K562 (cell line): ENCODE measurements around the gene RAMACL. TPM values are rescaled to one million over a fixed set of nuclear protein-coding genes. Genes with fewer than 3 reads are reported as not detected.

ENCODE experiments used
- ATAC-seq: fragments of 200-7000 bp; cut with Tn5 transposase; 3 replicates; pipeline ENCODE4 v1.9.1; 2020; ENCODE audit warnings: moderate library complexity
- BruUV-seq: library from RNA; stranded (reverse); fragments of 400-500 nt; replicated peaks from 2 replicates; lab custom pipeline; 2021; lab: Mats Ljungman, UMichigan
- CTCF ChIA-PET: fragments of 300-600 bp; formaldehyde crosslinking; extraction: SDS; loops from one replicate; lab custom pipeline; 2021; ENCODE audit warnings: low intra/inter-chr PET ratio; lab: Yijun Ruan, JAX
- POLR2A ChIA-PET: fragments of 300-600, 350-650 bp; sonication (Branson Sonifier 250); formaldehyde crosslinking; extraction: SDS; loops from one replicate; lab custom pipeline; 2021; ENCODE audit warnings: antibody characterized with exemption, inconsistent platforms; lab: Yijun Ruan, JAX
- DNase-seq, 4 experiments: peaks; one replicate each; pipeline versions ENCODE4 v3.0.0 to v3.0.0-alpha.2; 2011 to 2018; ENCODE audit warnings: low spot score in 3 of 4, mixed read lengths in 3 of 4; ENCODE audit errors: extremely low read depth in 1 of 4
- FAIRE-seq: peaks from 2 replicates; lab custom pipeline; 2011; peaks lifted over from hg19 to GRCh38; lab: Jason Lieb, UNC
- H2AFZ ChIP-seq: 2 replicates; pipeline ENCODE4 v1.6.0; 2011; ENCODE audit warnings: low read depth, low read length, control low read depth, inconsistent platforms
- H3K27ac ChIP-seq: fragments of 200-600 bp; 3 replicates; pipeline ENCODE4 v1.8.0; 2011; ENCODE audit warnings: low read depth, mild to moderate bottlenecking, control low read depth, inconsistent platforms, low read length, moderate library complexity, mixed read lengths; ENCODE audit errors: extremely low read depth
- H3K27me3 ChIP-seq, 2 experiments: fragments of 300-600 bp in 1 of 2; 2 replicates in 1 of 2; 3 replicates in 1 of 2; pipeline versions ENCODE4 v1.6.0 to v1.8.0; 2011; ENCODE audit warnings: inconsistent platforms in 2 of 2, low read length in 2 of 2, mild to moderate bottlenecking in 1 of 2, mixed read lengths in 1 of 2, moderate library complexity in 1 of 2; ENCODE audit not compliant: control insufficient read depth in 2 of 2, insufficient read depth in 2 of 2
- H3K36me3 ChIP-seq: fragments of 300-600 bp; 3 replicates; pipeline ENCODE4 v1.8.0; 2011; ENCODE audit warnings: mild to moderate bottlenecking, low read length, inconsistent platforms; ENCODE audit not compliant: control insufficient read depth, insufficient read depth
- H3K4me1 ChIP-seq, 2 experiments: fragments of 200-600 bp in 1 of 2; replicated peaks in 1 of 2; 2 replicates in 1 of 2; 3 replicates in 1 of 2; pipeline versions ENCODE4 v1.5.1 to v1.8.0; 2011; ENCODE audit warnings: inconsistent platforms in 2 of 2, low read length in 2 of 2, mild to moderate bottlenecking in 1 of 2, mixed read lengths in 1 of 2, moderate library complexity in 1 of 2; ENCODE audit not compliant: control insufficient read depth in 2 of 2, insufficient read depth in 2 of 2
- H3K4me2 ChIP-seq: 2 replicates; pipeline ENCODE4 v1.6.1; 2011; ENCODE audit warnings: low read length, control low read depth, inconsistent platforms, mixed read lengths; ENCODE audit not compliant: insufficient read depth
- H3K4me3 ChIP-seq: fragments of 200-600 bp; sonication (generic), shearing (Covaris generic); 2 replicates; pipeline ENCODE4 v1.5.1; 2016; ENCODE audit warnings: control low read depth, inconsistent platforms
- H3K79me2 ChIP-seq: fragments of 200-600 bp; 3 replicates; pipeline ENCODE4 v1.8.0; 2011; ENCODE audit warnings: low read length, inconsistent platforms; ENCODE audit not compliant: control insufficient read depth, insufficient read depth
- H3K9ac ChIP-seq, 2 experiments: 2 replicates each; pipeline versions ENCODE4 v1.6.0 to v1.6.1; 2011; ENCODE audit warnings: low read depth in 2 of 2, low read length in 2 of 2, control low read depth in 1 of 2, inconsistent platforms in 1 of 2, mild to moderate bottlenecking in 1 of 2, mixed read lengths in 1 of 2; ENCODE audit not compliant: insufficient read depth in 1 of 2
- H3K9me1 ChIP-seq: one replicate; pipeline ENCODE4 v1.6.0; 2011; ENCODE audit warnings: inconsistent platforms, mild to moderate bottlenecking, low read length, moderate library complexity; ENCODE audit not compliant: control insufficient read depth, insufficient read depth
- H3K9me3 ChIP-seq: replicated peaks from 2 replicates; pipeline ENCODE4 v1.5.1; 2011; ENCODE audit warnings: low read depth, low read length, inconsistent platforms; ENCODE audit not compliant: control insufficient read depth, insufficient read depth
- H4K20me1 ChIP-seq: replicated peaks from 2 replicates; pipeline ENCODE4 v1.6.1; 2011; ENCODE audit warnings: low read length, inconsistent platforms, mixed read lengths; ENCODE audit not compliant: control insufficient read depth, insufficient read depth
- BCL6 ChIP-seq: fragments of 250-450 bp; sonication (Bioruptor Pico); IDR thresholded peaks from 2 replicates; pipeline ENCODE4 v1.4.0; 2020
- BDP1 ChIP-seq: IDR thresholded peaks from 3 replicates; pipeline ENCODE4 v1.6.1; 2011; ENCODE audit not compliant: insufficient read length, insufficient read depth
- CC2D1A ChIP-seq: fragments of 450-650 bp; IDR thresholded peaks from 2 replicates; pipeline ENCODE4 v1.6.1; 2017; ENCODE audit warnings: mild to moderate bottlenecking
- ESRRB ChIP-seq: fragments of 250-450 bp; sonication (Bioruptor Pico); IDR thresholded peaks from 2 replicates; pipeline ENCODE4 v1.5.0; 2020; ENCODE audit warnings: mild to moderate bottlenecking, moderate library complexity, borderline replicate concordance
- MAFF ChIP-seq: IDR thresholded peaks from 2 replicates; pipeline ENCODE4 v1.6.1; 2012; ENCODE audit warnings: low read length, improper control_type of control experiment
- PRPF4 ChIP-seq: fragments of 200-400 bp; formaldehyde crosslinking; IDR thresholded peaks from one replicate; pipeline ENCODE4 v1.6.1; 2017; ENCODE audit warnings: low read length, low read depth, mild to moderate bottlenecking; ENCODE audit not compliant: insufficient read depth, poor library complexity, severe bottlenecking
- PYGO2 ChIP-seq: fragments of 450-650 bp; IDR thresholded peaks from 2 replicates; pipeline ENCODE4 v1.6.1; 2016; ENCODE audit warnings: mild to moderate bottlenecking, missing genetic modification characterization, moderate library complexity, missing compliant biosample characterization
- RFX1 ChIP-seq: fragments of 450-650 bp; IDR thresholded peaks from 2 replicates; pipeline ENCODE4 v1.6.1; 2016; ENCODE audit warnings: mild to moderate bottlenecking, moderate library complexity
- ZC3H11A ChIP-seq: IDR thresholded peaks from 2 replicates; pipeline ENCODE4 v1.6.1; 2012; ENCODE audit warnings: low read depth, low read length, improper control_type of control experiment
- ZNF41 ChIP-seq: fragments of 250-450 bp; sonication (Bioruptor Pico); conservative IDR thresholded peaks from 2 replicates; pipeline ENCODE4 v1.4.0; 2020; ENCODE audit warnings: mild to moderate bottlenecking
- ZNF79 ChIP-seq: fragments of 250-450 bp; sonication (Bioruptor Pico); IDR thresholded peaks from 2 replicates; pipeline ENCODE4 v1.4.0; 2020; ENCODE audit warnings: low read depth, mild to moderate bottlenecking, moderate library complexity
- WGBS: fragments of 100-300 bp; shearing (Covaris generic); methylation state at CpG from one replicate; pipeline ENCODE4 v1.1.6; 2016; ENCODE audit warnings: low coverage, mixed read lengths; ENCODE audit not compliant: insufficient coverage; ENCODE audit errors: missing lambda C conversion rate; 5-methylcytosine and 5-hydroxymethylcytosine counted together
- in situ Hi-C: fragments of 300-500 bp; cut with MboI; formaldehyde crosslinking; loops from 4 replicates; pipeline ENCODE4 v1.15.0; 2018; ENCODE audit warnings: inconsistent platforms, mixed read lengths
- intact Hi-C: fragments of 100-400 bp; cut with micrococcal nuclease; formaldehyde crosslinking; loops from 2 replicates; pipeline ENCODE4 v1.14.2; 2022
- polyA plus RNA-seq, 8 experiments: library from polyadenylated mRNA; depleted of rRNA in 4 of 8; stranded (reverse) in 5 of 8; unstranded in 3 of 8; fragments of >200 nt; fragmentation: Nextera tagmentation in 2 of 8; fragmentation: Illumina TruSeq in 1 of 8; extraction: Ambion mirVana in 2 of 8; extraction: Trizol in 1 of 8; gene quantifications; 2 replicates each; pipeline versions ENCODE4 v1.2.1 to v1.2.3, GENCODE V29; 2011 to 2014; ENCODE audit warnings: inconsistent platforms in 1 of 8, missing spikeins in 1 of 8
- total RNA-seq, 7 experiments: library from RNA; depleted of rRNA in 6 of 7; stranded (reverse); fragments of >200 nt in 6 of 7; fragmentation: Illumina TruSeq in 2 of 7; extraction: Trizol in 2 of 7; gene quantifications; 2 replicates each; pipeline versions ENCODE4 v1.2.1 to v1.2.3, GENCODE V29; 2011 to 2021; ENCODE audit warnings: low replicate concordance in 1 of 7
- TF ChIP-seq, protein P1 (sequence below): fragments of 250-450 bp; sonication (Bioruptor Pico); IDR thresholded peaks from 2 replicates; pipeline ENCODE4 v1.4.0; 2020

RAMACL gene
- total and polyA plus RNA-seq, 9 of the 15 experiments (the other 6 are each of a cell fraction or from before 2014, with no cell fraction given) = 0.11 to 1.7 (median 0.41) TPM; not detected in 1

DNA sequence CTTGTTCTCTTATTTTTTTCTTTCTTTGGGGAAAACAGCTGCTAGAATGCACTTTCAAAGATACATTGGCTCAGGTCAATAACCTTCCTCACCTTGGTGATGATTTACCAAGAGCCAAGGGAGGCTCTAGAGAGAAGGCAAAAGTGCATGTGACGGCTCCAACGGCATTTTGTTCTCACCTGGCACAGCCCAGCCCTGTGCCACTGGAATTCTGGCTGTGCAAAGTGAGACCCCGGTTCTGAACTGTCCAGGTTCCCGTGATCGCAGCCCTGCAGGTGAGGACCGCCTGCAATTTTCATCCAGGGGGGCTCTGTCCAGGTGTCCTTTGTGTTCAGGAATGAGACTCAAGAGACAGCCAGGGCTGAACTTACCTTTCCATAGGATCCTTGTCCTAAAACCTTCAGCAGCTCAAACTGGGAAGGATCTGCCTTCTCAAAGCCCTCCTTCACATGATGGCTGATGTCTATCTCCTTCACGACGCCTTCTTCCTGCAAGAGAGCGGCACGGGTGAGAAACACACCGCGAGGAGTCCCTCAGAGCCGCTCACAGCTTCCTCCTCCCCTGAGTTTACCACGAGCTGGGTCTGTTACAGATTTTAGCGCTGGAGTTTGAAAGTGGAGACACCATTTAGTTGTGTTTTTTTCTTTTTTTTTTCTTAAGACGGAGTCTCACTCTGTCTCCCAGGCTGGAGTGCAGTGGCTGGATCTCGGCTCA is 48.0 kb downstream of the RAMACL start:
- no peak overlapping the region for H3K4me2 ChIP-seq
- H3K9me3 ChIP-seq = no peaks in the 10 kb centered on the region
- no peaks in the 10 kb centered on the region for H3K36me3 ChIP-seq
- no peak overlapping the region for H3K9ac ChIP-seq
- DNase-seq = no peak
- H3K4me1 ChIP-seq = no peaks in the 10 kb centered on the region; a peak in 1 of 5 replicates
- WGBS = 1% methylated on average over 16 of the region's 17 CpGs
- CTCF ChIA-PET = no interaction called here
- H4K20me1 ChIP-seq = no peaks in the 10 kb centered on the region
- H2AFZ ChIP-seq = no peak overlapping the region
- intact Hi-C loops (no loop called here), in situ Hi-C loops (no loop called here)
- H3K27ac ChIP-seq = no peak overlapping the region
- no peak for FAIRE-seq
- H3K9me1 ChIP-seq = no peaks in the 10 kb centered on the region
- H3K79me2 ChIP-seq = no peaks in the 10 kb centered on the region
- no peak for ATAC-seq
- peaks cover 39 to 63% of the 10 kb centered on the region in 2 experiments; a peak in 4 of 5 replicates for H3K27me3 ChIP-seq
- H3K4me3 ChIP-seq = no peak overlapping the region
- TF ChIP-seq RFX1 (no peak), BDP1 (no peak), MAFF (no peak), ZNF41 (CRISPR knock-in tag) (no peak), ZC3H11A (no peak), CC2D1A (no peak), ESRRB (CRISPR knock-in tag) (no peak), BCL6 (CRISPR knock-in tag) (no peak), PRPF4 (no peak), PYGO2 (tag) (no peak), ZNF79 (no peak)
- TF ChIP-seq, protein P1, sequence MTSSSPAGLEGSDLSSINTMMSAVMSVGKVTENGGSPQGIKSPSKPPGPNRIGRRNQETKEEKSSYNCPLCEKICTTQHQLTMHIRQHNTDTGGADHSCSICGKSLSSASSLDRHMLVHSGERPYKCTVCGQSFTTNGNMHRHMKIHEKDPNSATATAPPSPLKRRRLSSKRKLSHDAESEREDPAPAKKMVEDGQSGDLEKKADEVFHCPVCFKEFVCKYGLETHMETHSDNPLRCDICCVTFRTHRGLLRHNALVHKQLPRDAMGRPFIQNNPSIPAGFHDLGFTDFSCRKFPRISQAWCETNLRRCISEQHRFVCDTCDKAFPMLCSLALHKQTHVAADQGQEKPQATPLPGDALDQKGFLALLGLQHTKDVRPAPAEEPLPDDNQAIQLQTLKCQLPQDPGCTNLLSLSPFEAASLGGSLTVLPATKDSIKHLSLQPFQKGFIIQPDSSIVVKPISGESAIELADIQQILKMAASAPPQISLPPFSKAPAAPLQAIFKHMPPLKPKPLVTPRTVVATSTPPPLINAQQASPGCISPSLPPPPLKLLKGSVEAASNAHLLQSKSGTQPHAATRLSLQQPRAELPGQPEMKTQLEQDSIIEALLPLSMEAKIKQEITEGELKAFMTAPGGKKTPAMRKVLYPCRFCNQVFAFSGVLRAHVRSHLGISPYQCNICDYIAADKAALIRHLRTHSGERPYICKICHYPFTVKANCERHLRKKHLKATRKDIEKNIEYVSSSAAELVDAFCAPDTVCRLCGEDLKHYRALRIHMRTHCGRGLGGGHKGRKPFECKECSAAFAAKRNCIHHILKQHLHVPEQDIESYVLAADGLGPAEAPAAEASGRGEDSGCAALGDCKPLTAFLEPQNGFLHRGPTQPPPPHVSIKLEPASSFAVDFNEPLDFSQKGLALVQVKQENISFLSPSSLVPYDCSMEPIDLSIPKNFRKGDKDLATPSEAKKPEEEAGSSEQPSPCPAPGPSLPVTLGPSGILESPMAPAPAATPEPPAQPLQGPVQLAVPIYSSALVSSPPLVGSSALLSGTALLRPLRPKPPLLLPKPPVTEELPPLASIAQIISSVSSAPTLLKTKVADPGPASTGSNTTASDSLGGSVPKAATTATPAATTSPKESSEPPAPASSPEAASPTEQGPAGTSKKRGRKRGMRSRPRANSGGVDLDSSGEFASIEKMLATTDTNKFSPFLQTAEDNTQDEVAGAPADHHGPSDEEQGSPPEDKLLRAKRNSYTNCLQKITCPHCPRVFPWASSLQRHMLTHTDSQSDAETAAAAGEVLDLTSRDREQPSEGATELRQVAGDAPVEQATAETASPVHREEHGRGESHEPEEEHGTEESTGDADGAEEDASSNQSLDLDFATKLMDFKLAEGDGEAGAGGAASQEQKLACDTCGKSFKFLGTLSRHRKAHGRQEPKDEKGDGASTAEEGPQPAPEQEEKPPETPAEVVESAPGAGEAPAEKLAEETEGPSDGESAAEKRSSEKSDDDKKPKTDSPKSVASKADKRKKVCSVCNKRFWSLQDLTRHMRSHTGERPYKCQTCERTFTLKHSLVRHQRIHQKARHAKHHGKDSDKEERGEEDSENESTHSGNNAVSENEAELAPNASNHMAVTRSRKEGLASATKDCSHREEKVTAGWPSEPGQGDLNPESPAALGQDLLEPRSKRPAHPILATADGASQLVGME (CRISPR knock-in tag) = no peak
- POLR2A ChIA-PET = no interaction called here
- BruUV-seq = no TSS peak
